ENCODE measurements around the gene RNF208. TPM values are rescaled to one million over a fixed set of nuclear protein-coding genes. Genes with fewer than 3 reads are reported as not detected.

The RNF208 gene
- total and polyA plus RNA-seq, 2 donors (not counting 3 experiments of a cell fraction or from before 2014, with no cell fraction given): 1.3 to 4.8 TPM

- CTCF ChIA-PET: interaction anchor here (1.2 kb wide), 1 partner anchor 8 kb away, joined by 4 read pairs; no protein-coding TSS in a partner anchor
Measured at GRCh38 chr9:137170486-137171148, 51.4 kb downstream of the RNF208 start.

More at GRCh38 chr9:137170486-137171148, 51.4 kb downstream of the RNF208 start:
- TF ChIP-seq CTCF (IDR thresholded peaks at IDR 0.05; ENCODE audit: extremely low read depth in 1 of 2, insufficient read depth in 1 of 2, low read depth in 1 of 2, low read length in 2 of 2): no peak
- TF ChIP-seq FOS (IDR thresholded peaks at IDR 0.05; ENCODE audit: borderline replicate concordance, insufficient read depth, low read length): no peak
- no peak for TF ChIP-seq POLR2A (IDR thresholded peaks at IDR 0.05; ENCODE audit: low read depth, low read length)
- TF ChIP-seq EZH2 (IDR thresholded peaks at IDR 0.05; ENCODE audit: borderline replicate concordance, low read depth, low read length, severe bottlenecking): no peak
- no peak for TF ChIP-seq MAX (IDR thresholded peaks at IDR 0.05; ENCODE audit: insufficient read depth, insufficient read length)
- TF ChIP-seq MYC (IDR thresholded peaks at IDR 0.05; ENCODE audit: low read depth, low read length): no peak
- TF ChIP-seq GATA2 (IDR thresholded peaks at IDR 0.05; ENCODE audit: insufficient read depth, insufficient read length, low read depth, low read length): no peak
- TF ChIP-seq JUN (IDR thresholded peaks at IDR 0.05; ENCODE audit: borderline replicate concordance, insufficient read depth, insufficient read length, low read depth): no peak
- no peak for TF ChIP-seq POLR2AphosphoS5 (IDR thresholded peaks at IDR 0.05; ENCODE audit: insufficient read depth, low read depth, low read length)
- BruUV-seq (replicated peaks): no TSS peak
- H3K9me1 ChIP-seq (replicated peaks; ENCODE audit: control insufficient read depth, extremely low read depth, insufficient read depth, low read length): no peaks in the 10 kb centered on the region
- no peaks in the 10 kb centered on the region for H3K79me2 ChIP-seq (ENCODE audit: control insufficient read depth, insufficient read depth, low read length)
- no peaks in the 10 kb centered on the region for H4K20me1 ChIP-seq (replicated peaks; ENCODE audit: control insufficient read depth, extremely low read depth, insufficient read depth, low read length)
- no peak overlapping the region for H3K9ac ChIP-seq (replicated peaks; ENCODE audit: extremely low read depth, insufficient read depth, low read length)
- H3K36me3 ChIP-seq (ENCODE audit: control insufficient read depth in 2 of 2, extremely low read depth in 1 of 2, insufficient read depth in 2 of 2, low read length in 2 of 2): no peaks in the 10 kb centered on the region
- DNase-seq (ENCODE audit: low read depth, low spot score): no peak
- no peak overlapping the region for H2AFZ ChIP-seq (ENCODE audit: low read depth, low read length)
- H3K27ac ChIP-seq (ENCODE audit: insufficient read depth, low read depth, low read length): no peak overlapping the region
- H3K9me3 ChIP-seq (replicated peaks; ENCODE audit: control insufficient read depth, insufficient read depth, low read length): no peaks in the 10 kb centered on the region
- FAIRE-seq: no peak
- H3K4me3 ChIP-seq (replicated peaks in 1 of 3; ENCODE audit: insufficient read depth in 1 of 3, low read depth in 1 of 3, low read length in 3 of 3): no peak overlapping the region
- POLR2A ChIA-PET: no interaction called here
- H3K4me2 ChIP-seq (ENCODE audit: insufficient read depth, low read length): no peak overlapping the region
- dilution Hi-C loops (cut with MboI; ENCODE audit: extremely low pct_ligation_motif_present, low sequenced_read_pairs): no loop called here
- intact Hi-C loops (cut with micrococcal nuclease): no loop called here
- H3K27me3 ChIP-seq (ENCODE audit: control insufficient read depth in 2 of 2, insufficient read depth in 2 of 2, low read length in 2 of 2): peaks cover 23 to 29% of the 10 kb centered on the region in 2 experiments
- H3K4me1 ChIP-seq (ENCODE audit: control insufficient read depth, extremely low read depth, insufficient read depth, low read length): no peaks in the 10 kb centered on the region

Other genes with a start within 250 kb of the RNF208 start
Only the 30 nearest of the 32 such genes appear.
- 35.0 and 38.7 TPM in 2 replicates for gene PAXX, start 229.8 kb downstream of the RNF208 start, total RNA-seq
- 34.0 and 49.9 TPM in 2 replicates for gene PAXX, start 229.8 kb downstream of the RNF208 start, polyA plus RNA-seq
- not detected in 2 replicates for gene CLIC3, start 225.7 kb downstream of the RNF208 start, total RNA-seq
- 2.3 and 4.1 TPM in 2 replicates for gene CLIC3, start 225.7 kb downstream of the RNF208 start, polyA plus RNA-seq
- gene ABCA2, start 194.0 kb downstream of the RNF208 start, total RNA-seq: 20.0 and 23.4 TPM in 2 replicates
- 29.1 and 41.2 TPM in 2 replicates for gene ABCA2, start 194.0 kb downstream of the RNF208 start, polyA plus RNA-seq
- not detected in 2 replicates for gene FUT7, start 190.2 kb downstream of the RNF208 start, total RNA-seq
- gene FUT7, start 190.2 kb downstream of the RNF208 start, polyA plus RNA-seq: not detected in 2 replicates
- 157 and 181 TPM in 2 replicates for gene NPDC1, start 176.1 kb downstream of the RNF208 start, total RNA-seq
- gene NPDC1, start 176.1 kb downstream of the RNF208 start, polyA plus RNA-seq: 115 and 144 TPM in 2 replicates
- not detected in 2 replicates for gene ENTPD2, start 168.2 kb downstream of the RNF208 start, total RNA-seq
- gene ENTPD2, start 168.2 kb downstream of the RNF208 start, polyA plus RNA-seq: 0.03 TPM in 1 of 2 replicates, not detected in the other
- 24.3 and 27.8 TPM in 2 replicates for gene SAPCD2, start 151.7 kb downstream of the RNF208 start, total RNA-seq
- gene SAPCD2, start 151.7 kb downstream of the RNF208 start, polyA plus RNA-seq: 11.5 and 13.2 TPM in 2 replicates
- 38.1 and 41.7 TPM in 2 replicates for gene UAP1L1, start 144.7 kb downstream of the RNF208 start, total RNA-seq
- gene UAP1L1, start 144.7 kb downstream of the RNF208 start, polyA plus RNA-seq: 26.0 and 31.0 TPM in 2 replicates
- 67.7 and 75.3 TPM in 2 replicates for gene MAN1B1, start 135.3 kb downstream of the RNF208 start, total RNA-seq
- 81.0 and 83.3 TPM in 2 replicates for gene MAN1B1, start 135.3 kb downstream of the RNF208 start, polyA plus RNA-seq
- gene DPP7, start 107.5 kb downstream of the RNF208 start, total RNA-seq: 118 and 149 TPM in 2 replicates
- gene DPP7, start 107.5 kb downstream of the RNF208 start, polyA plus RNA-seq: 200 and 247 TPM in 2 replicates
- gene GRIN1, start 83.1 kb downstream of the RNF208 start, total RNA-seq: not detected in 2 replicates
- not detected in 2 replicates for gene GRIN1, start 83.1 kb downstream of the RNF208 start, polyA plus RNA-seq
- gene LRRC26, start 52.2 kb downstream of the RNF208 start, total RNA-seq: not detected in 2 replicates
- 0.08 TPM in 1 of 2 replicates, not detected in the other for gene LRRC26, start 52.2 kb downstream of the RNF208 start, polyA plus RNA-seq
- gene TMEM210, start 50.2 kb downstream of the RNF208 start, total RNA-seq: not detected in 2 replicates
- not detected in 2 replicates for gene TMEM210, start 50.2 kb downstream of the RNF208 start, polyA plus RNA-seq
- gene ANAPC2, start 33.7 kb downstream of the RNF208 start, total RNA-seq: 69.2 and 70.0 TPM in 2 replicates
- 44.8 and 57.5 TPM in 2 replicates for gene ANAPC2, start 33.7 kb downstream of the RNF208 start, polyA plus RNA-seq
- 89.0 and 90.5 TPM in 2 replicates for gene SSNA1, start 33.6 kb downstream of the RNF208 start, total RNA-seq
- 146 and 162 TPM in 2 replicates for gene SSNA1, start 33.6 kb downstream of the RNF208 start, polyA plus RNA-seq
- 12.1 and 12.4 TPM in 2 replicates for gene TPRN, start 21.5 kb downstream of the RNF208 start, total RNA-seq
- gene TPRN, start 21.5 kb downstream of the RNF208 start, polyA plus RNA-seq: 4.3 and 5.7 TPM in 2 replicates
- gene TMEM203, start 16.6 kb downstream of the RNF208 start, total RNA-seq: 25.6 and 29.6 TPM in 2 replicates
- gene TMEM203, start 16.6 kb downstream of the RNF208 start, polyA plus RNA-seq: 39.8 and 40.4 TPM in 2 replicates
- 23.4 and 26.7 TPM in 2 replicates for gene NDOR1, start 16.5 kb downstream of the RNF208 start, total RNA-seq
- gene NDOR1, start 16.5 kb downstream of the RNF208 start, polyA plus RNA-seq: 13.5 and 18.0 TPM in 2 replicates
- gene CYSRT1, start 2.9 kb upstream of the RNF208 start, total RNA-seq: 0.44 and 0.92 TPM in 2 replicates
- 1.1 and 1.6 TPM in 2 replicates for gene CYSRT1, start 2.9 kb upstream of the RNF208 start, polyA plus RNA-seq
- gene RNF224, start 5.3 kb upstream of the RNF208 start, total RNA-seq: not detected in 2 replicates
- not detected in 2 replicates for gene RNF224, start 5.3 kb upstream of the RNF208 start, polyA plus RNA-seq
- not detected in 2 replicates for gene SLC34A3, start 8.7 kb upstream of the RNF208 start, total RNA-seq
- gene SLC34A3, start 8.7 kb upstream of the RNF208 start, polyA plus RNA-seq: not detected in 2 replicates
- 546 and 558 TPM in 2 replicates for gene TUBB4B, start 19.0 kb upstream of the RNF208 start, total RNA-seq
- gene TUBB4B, start 19.0 kb upstream of the RNF208 start, polyA plus RNA-seq: 418 and 439 TPM in 2 replicates
- gene STPG3, start 29.0 kb upstream of the RNF208 start, total RNA-seq: not detected in 2 replicates
- gene STPG3, start 29.0 kb upstream of the RNF208 start, polyA plus RNA-seq: not detected in 2 replicates
- 70.2 and 76.1 TPM in 2 replicates for gene NELFB, start 33.1 kb upstream of the RNF208 start, total RNA-seq
- 61.8 and 62.3 TPM in 2 replicates for gene NELFB, start 33.1 kb upstream of the RNF208 start, polyA plus RNA-seq
- 46.4 and 48.0 TPM in 2 replicates for gene TOR4A, start 55.5 kb upstream of the RNF208 start, total RNA-seq
- gene TOR4A, start 55.5 kb upstream of the RNF208 start, polyA plus RNA-seq: 32.4 and 45.7 TPM in 2 replicates
- gene NRARP, start 80.0 kb upstream of the RNF208 start, total RNA-seq: 50.0 and 61.0 TPM in 2 replicates
- 54.0 and 72.9 TPM in 2 replicates for gene NRARP, start 80.0 kb upstream of the RNF208 start, polyA plus RNA-seq
- gene EXD3, start 200.9 kb upstream of the RNF208 start, total RNA-seq: 26.6 and 30.3 TPM in 2 replicates
- gene EXD3, start 200.9 kb upstream of the RNF208 start, polyA plus RNA-seq: 17.7 and 24.7 TPM in 2 replicates
- gene NOXA1, start 201.2 kb upstream of the RNF208 start, total RNA-seq: 0.91 and 1.3 TPM in 2 replicates
- 0.40 and 0.51 TPM in 2 replicates for gene NOXA1, start 201.2 kb upstream of the RNF208 start, polyA plus RNA-seq
- 0.42 and 0.51 TPM in 2 replicates for gene ENTPD8, start 219.1 kb upstream of the RNF208 start, total RNA-seq
- gene ENTPD8, start 219.1 kb upstream of the RNF208 start, polyA plus RNA-seq: 0.44 and 0.45 TPM in 2 replicates
- 43.3 and 45.4 TPM in 2 replicates for gene NSMF, start 237.1 kb upstream of the RNF208 start, total RNA-seq
- gene NSMF, start 237.1 kb upstream of the RNF208 start, polyA plus RNA-seq: 53.7 and 66.9 TPM in 2 replicates

Data from endothelial cell of umbilical vein (primary cell).